Neural cell (in vitro differentiated cells): ENCODE results near the gene RAB3IL1. TPM values are rescaled to one million over a fixed set of nuclear protein-coding genes. Genes with fewer than 3 reads are reported as not detected.

Experiments used
- H2AFZ ChIP-seq: fragments of 200-600, 300-800 bp; sonication (generic), shearing (Covaris generic); 2 replicates; pipeline ENCODE4 v1.6.0; 2014; ENCODE audit warnings: low read depth, mild to moderate bottlenecking, antibody characterized with exemption, low read length, moderate library complexity
- H3F3A ChIP-seq: fragments of 200-600 bp; shearing (Covaris generic); 2 replicates; pipeline ENCODE4 v1.6.1; 2016; ENCODE audit warnings: mild to moderate bottlenecking, moderate library complexity, mixed read lengths, antibody characterized with exemption, low read length; ENCODE audit not compliant: insufficient read depth, poor library complexity, severe bottlenecking
- H3K27ac ChIP-seq: fragments of 200-600, 300-800 bp; sonication (generic), shearing (Covaris generic); 2 replicates; pipeline ENCODE4 v1.5.1; 2014; ENCODE audit warnings: mild to moderate bottlenecking, low read length, moderate library complexity
- H3K27me3 ChIP-seq: fragments of 300-800, 200-600 bp; sonication (generic), shearing (Covaris generic); 2 replicates; pipeline ENCODE4 v1.6.0; 2014; ENCODE audit warnings: mild to moderate bottlenecking, low read depth, low read length, moderate library complexity; ENCODE audit not compliant: insufficient read depth
- H3K36me3 ChIP-seq: fragments of 300-800, 200-600 bp; sonication (generic), shearing (Covaris generic); 2 replicates; pipeline ENCODE4 v1.5.1; 2014; ENCODE audit warnings: mild to moderate bottlenecking, antibody characterized with exemption, low read length, moderate library complexity; ENCODE audit not compliant: insufficient read depth
- H3K4me2 ChIP-seq: fragments of 300-800, 200-600 bp; sonication (generic), shearing (Covaris generic); 2 replicates; pipeline ENCODE4 v1.6.0; 2014; ENCODE audit warnings: mild to moderate bottlenecking, low read length
- H3K4me3 ChIP-seq: fragments of 300-800, 200-600 bp; sonication (generic), shearing (Covaris generic); 2 replicates; pipeline ENCODE4 v1.5.1; 2014; ENCODE audit warnings: mild to moderate bottlenecking, low read length, moderate library complexity
- H3K79me2 ChIP-seq: fragments of 200-600 bp; shearing (Covaris generic); replicated peaks from 2 replicates; pipeline ENCODE4 v1.6.0; 2014; ENCODE audit warnings: mild to moderate bottlenecking, low read length, moderate library complexity; ENCODE audit not compliant: insufficient read depth
- H3K9ac ChIP-seq: fragments of 300-800, 200-600 bp; sonication (generic), shearing (Covaris generic); 2 replicates; pipeline ENCODE4 v1.6.1; 2016; ENCODE audit warnings: mild to moderate bottlenecking, low read length, mixed read lengths
- H3K9me2 ChIP-seq: fragments of 200-600 bp; shearing (Covaris generic); 2 replicates; pipeline ENCODE4 v1.6.1; 2016; ENCODE audit warnings: mild to moderate bottlenecking, low read length, mixed read lengths; ENCODE audit not compliant: insufficient read depth
- H3K9me3 ChIP-seq: fragments of 200-600, 300-800 bp; sonication (generic), shearing (Covaris generic); 2 replicates; pipeline ENCODE4 v1.6.1; 2016; ENCODE audit warnings: mild to moderate bottlenecking, mixed run types, low read length, moderate library complexity, mixed read lengths
- H4K20me1 ChIP-seq: fragments of 200-600 bp; shearing (Covaris generic); 2 replicates; pipeline ENCODE4 v1.6.1; 2016; ENCODE audit warnings: mild to moderate bottlenecking, mixed run types; ENCODE audit not compliant: insufficient read depth
- EP300 ChIP-seq: fragments of 450-650 bp; conservative IDR thresholded peaks from 2 replicates; pipeline ENCODE4 v1.6.1; 2014; ENCODE audit warnings: antibody characterized with exemption, mild to moderate bottlenecking, moderate library complexity; ENCODE audit not compliant: poor library complexity, severe bottlenecking
- EZH2 ChIP-seq: fragments of 200-600, 300-800 bp; shearing (Covaris generic), sonication (generic); IDR thresholded peaks from 2 replicates; pipeline ENCODE4 v1.6.1; 2014; ENCODE audit warnings: antibody characterized with exemption, low read length, borderline replicate concordance, mild to moderate bottlenecking; ENCODE audit not compliant: insufficient read depth, poor library complexity, severe bottlenecking
- MXI1 ChIP-seq: fragments of 450-650 bp; conservative IDR thresholded peaks from 2 replicates; pipeline ENCODE4 v1.6.1; 2014; ENCODE audit warnings: antibody characterized with exemption, mild to moderate bottlenecking; ENCODE audit not compliant: poor library complexity, severe bottlenecking
- POLR2AphosphoS5 ChIP-seq: IDR thresholded peaks from 2 replicates; pipeline ENCODE4 v1.6.1; 2012
- RAD21 ChIP-seq: fragments of 450-650 bp; conservative IDR thresholded peaks from 2 replicates; pipeline ENCODE4 v1.6.1; 2014; ENCODE audit warnings: antibody characterized with exemption, mild to moderate bottlenecking, moderate library complexity
- SMC3 ChIP-seq: fragments of 450-650 bp; conservative IDR thresholded peaks from 2 replicates; pipeline ENCODE4 v1.6.1; 2014; ENCODE audit warnings: antibody characterized with exemption, mild to moderate bottlenecking, moderate library complexity; ENCODE audit not compliant: poor library complexity
- TAF1 ChIP-seq: IDR thresholded peaks from 2 replicates; pipeline ENCODE4 v1.6.1; 2012; ENCODE audit warnings: low read depth
- polyA plus RNA-seq: library from polyadenylated mRNA; depleted of rRNA; stranded (reverse); fragments of >200 nt; gene quantifications from 2 replicates; pipeline ENCODE4 v1.2.3, GENCODE V29; 2014
- TF ChIP-seq, protein P1 (sequence below): fragments of 450-650 bp; IDR thresholded peaks from 2 replicates; pipeline ENCODE4 v1.5.1; 2014; ENCODE audit warnings: antibody characterized with exemption, mild to moderate bottlenecking, moderate library complexity; ENCODE audit not compliant: poor library complexity, severe bottlenecking
- TF ChIP-seq, protein P2 (sequence below): IDR thresholded peaks from 2 replicates; pipeline ENCODE4 v1.6.1; 2012; ENCODE audit warnings: borderline replicate concordance

The RAB3IL1 gene
- polyA plus RNA-seq, 1 donor from 2014 or later, result 1.6 TPM

DNA sequence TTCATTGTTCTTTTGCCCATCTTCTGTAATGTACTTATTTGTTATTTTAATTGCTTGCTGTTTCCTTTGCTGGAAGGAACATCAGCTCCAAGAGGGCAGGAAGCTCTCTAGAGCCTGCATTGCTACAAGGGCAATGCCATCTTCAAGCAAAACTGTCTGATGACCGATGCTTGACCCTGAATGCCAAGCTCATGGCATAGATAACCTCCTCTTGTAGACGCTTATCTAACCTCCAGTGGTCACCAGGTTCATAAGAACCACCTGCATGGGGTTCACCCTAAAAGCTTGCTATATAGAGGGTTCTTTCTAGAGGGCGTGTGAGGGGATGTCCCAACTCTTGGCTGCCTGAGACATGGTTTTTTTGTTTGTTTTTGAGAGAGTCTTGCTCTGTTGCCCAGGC is 42.5 kb downstream of the RAB3IL1 start:
- Histone ChIP-seq H3K4me2 (no peak overlapping the region), H3K36me3 (no peaks in the 10 kb centered on the region), H3K27me3 (no peaks in the 10 kb centered on the region), H3K9ac (no peak overlapping the region), H4K20me1 (no peaks in the 10 kb centered on the region), H3K27ac (no peak overlapping the region), H3F3A (no peaks in the 10 kb centered on the region), H3K9me3 (no peaks in the 10 kb centered on the region), H2AFZ (no peak overlapping the region), H3K4me3 (no peak overlapping the region), H3K79me2 (no peaks in the 10 kb centered on the region), H3K9me2 (no peaks in the 10 kb centered on the region)
- TF ChIP-seq, protein P1, sequence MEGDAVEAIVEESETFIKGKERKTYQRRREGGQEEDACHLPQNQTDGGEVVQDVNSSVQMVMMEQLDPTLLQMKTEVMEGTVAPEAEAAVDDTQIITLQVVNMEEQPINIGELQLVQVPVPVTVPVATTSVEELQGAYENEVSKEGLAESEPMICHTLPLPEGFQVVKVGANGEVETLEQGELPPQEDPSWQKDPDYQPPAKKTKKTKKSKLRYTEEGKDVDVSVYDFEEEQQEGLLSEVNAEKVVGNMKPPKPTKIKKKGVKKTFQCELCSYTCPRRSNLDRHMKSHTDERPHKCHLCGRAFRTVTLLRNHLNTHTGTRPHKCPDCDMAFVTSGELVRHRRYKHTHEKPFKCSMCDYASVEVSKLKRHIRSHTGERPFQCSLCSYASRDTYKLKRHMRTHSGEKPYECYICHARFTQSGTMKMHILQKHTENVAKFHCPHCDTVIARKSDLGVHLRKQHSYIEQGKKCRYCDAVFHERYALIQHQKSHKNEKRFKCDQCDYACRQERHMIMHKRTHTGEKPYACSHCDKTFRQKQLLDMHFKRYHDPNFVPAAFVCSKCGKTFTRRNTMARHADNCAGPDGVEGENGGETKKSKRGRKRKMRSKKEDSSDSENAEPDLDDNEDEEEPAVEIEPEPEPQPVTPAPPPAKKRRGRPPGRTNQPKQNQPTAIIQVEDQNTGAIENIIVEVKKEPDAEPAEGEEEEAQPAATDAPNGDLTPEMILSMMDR, result no peak
- TF ChIP-seq RAD21 (no peak), POLR2AphosphoS5 (no peak), EZH2 (no peak), TAF1 (no peak), EP300 (no peak), SMC3 (no peak), MXI1 (no peak)
- TF ChIP-seq, protein P2, sequence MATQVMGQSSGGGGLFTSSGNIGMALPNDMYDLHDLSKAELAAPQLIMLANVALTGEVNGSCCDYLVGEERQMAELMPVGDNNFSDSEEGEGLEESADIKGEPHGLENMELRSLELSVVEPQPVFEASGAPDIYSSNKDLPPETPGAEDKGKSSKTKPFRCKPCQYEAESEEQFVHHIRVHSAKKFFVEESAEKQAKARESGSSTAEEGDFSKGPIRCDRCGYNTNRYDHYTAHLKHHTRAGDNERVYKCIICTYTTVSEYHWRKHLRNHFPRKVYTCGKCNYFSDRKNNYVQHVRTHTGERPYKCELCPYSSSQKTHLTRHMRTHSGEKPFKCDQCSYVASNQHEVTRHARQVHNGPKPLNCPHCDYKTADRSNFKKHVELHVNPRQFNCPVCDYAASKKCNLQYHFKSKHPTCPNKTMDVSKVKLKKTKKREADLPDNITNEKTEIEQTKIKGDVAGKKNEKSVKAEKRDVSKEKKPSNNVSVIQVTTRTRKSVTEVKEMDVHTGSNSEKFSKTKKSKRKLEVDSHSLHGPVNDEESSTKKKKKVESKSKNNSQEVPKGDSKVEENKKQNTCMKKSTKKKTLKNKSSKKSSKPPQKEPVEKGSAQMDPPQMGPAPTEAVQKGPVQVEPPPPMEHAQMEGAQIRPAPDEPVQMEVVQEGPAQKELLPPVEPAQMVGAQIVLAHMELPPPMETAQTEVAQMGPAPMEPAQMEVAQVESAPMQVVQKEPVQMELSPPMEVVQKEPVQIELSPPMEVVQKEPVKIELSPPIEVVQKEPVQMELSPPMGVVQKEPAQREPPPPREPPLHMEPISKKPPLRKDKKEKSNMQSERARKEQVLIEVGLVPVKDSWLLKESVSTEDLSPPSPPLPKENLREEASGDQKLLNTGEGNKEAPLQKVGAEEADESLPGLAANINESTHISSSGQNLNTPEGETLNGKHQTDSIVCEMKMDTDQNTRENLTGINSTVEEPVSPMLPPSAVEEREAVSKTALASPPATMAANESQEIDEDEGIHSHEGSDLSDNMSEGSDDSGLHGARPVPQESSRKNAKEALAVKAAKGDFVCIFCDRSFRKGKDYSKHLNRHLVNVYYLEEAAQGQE, result no peak

DNA sequence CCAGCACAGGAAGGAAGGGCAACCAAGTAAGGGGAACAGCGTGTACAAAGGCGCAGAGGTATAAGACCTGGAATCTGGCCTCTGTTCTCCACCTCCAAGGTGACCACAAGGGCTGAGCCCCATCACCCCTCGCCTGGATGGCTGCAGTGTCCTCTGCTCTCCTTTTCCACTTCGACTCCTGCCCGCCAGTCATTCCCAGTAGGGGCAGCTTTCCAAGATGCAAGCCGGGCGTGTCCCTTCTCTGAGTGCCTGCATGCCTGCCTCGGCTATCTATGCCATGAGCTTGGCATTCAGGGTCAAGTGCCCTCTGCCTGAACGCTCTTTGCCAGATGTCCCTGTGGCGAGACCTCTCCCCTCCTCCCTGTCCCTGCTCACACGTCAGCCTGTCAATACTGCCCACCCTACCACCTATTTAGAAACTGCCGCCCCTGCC is 43.0 kb downstream of the RAB3IL1 start:
- no peaks in the 10 kb centered on the region for H3K79me2 ChIP-seq
- H3F3A ChIP-seq, result no peaks in the 10 kb centered on the region
- no peak for TF ChIP-seq EP300
- no peak for TF ChIP-seq TAF1
- TF ChIP-seq MXI1, result no peak
- TF ChIP-seq POLR2AphosphoS5, result no peak
- TF ChIP-seq, protein P1, result no peak
- no peak overlapping the region for H3K4me3 ChIP-seq
- H3K9ac ChIP-seq, result no peak overlapping the region
- H3K27ac ChIP-seq, result no peak overlapping the region
- H3K27me3 ChIP-seq, result no peaks in the 10 kb centered on the region
- no peaks in the 10 kb centered on the region for H3K36me3 ChIP-seq
- no peaks in the 10 kb centered on the region for H3K9me3 ChIP-seq
- no peaks in the 10 kb centered on the region for H4K20me1 ChIP-seq
- H3K4me2 ChIP-seq, result no peak overlapping the region
- no peak overlapping the region for H2AFZ ChIP-seq
- no peaks in the 10 kb centered on the region for H3K9me2 ChIP-seq
